Stimulated activated CD4-positive, alpha-beta T cell treated with anti-CD3 and anti-CD28 coated beads, TNF-alpha, amount 100 ng/mL, for 4 hours (primary cell): ENCODE measurements around the gene NCBP3.
"Not testable (repeated sequence)": the region's sequence is repeated elsewhere in the genome, so short reads cannot be mapped to it uniquely, and the experiment has no call there.

Source experiments
- DNase-seq, 3 experiments: peaks; one replicate each; pipeline ENCODE4 v3.0.0-alpha.2; 2020; ENCODE audit warnings: low read depth in 3 of 3

NCBP3 gene

GRCh38 chr17:3793258-3793657 is 52.8 kb downstream of the NCBP3 start:
- not testable (repeated sequence) for DNase-seq

GRCh38 chr17:3792481-3792880 is 53.6 kb downstream of the NCBP3 start:
- DNase-seq, result no peak

GRCh38 chr17:3788200-3788599 is 57.8 kb downstream of the NCBP3 start:
- no peak for DNase-seq

- not testable (repeated sequence) for DNase-seq
Observed at GRCh38 chr17:3785323-3785722, 60.7 kb downstream of the NCBP3 start.

GRCh38 chr17:3782751-3783150 is 63.3 kb downstream of the NCBP3 start:
- no peak for DNase-seq

- DNase-seq, result no peak
Observed at GRCh38 chr17:3780986-3781385, 65.1 kb downstream of the NCBP3 start.

GRCh38 chr17:3777366-3778120 is 68.5 kb downstream of the NCBP3 start:
- no peak for DNase-seq

GRCh38 chr17:3773966-3774365 is 72.1 kb downstream of the NCBP3 start:
- no peak for DNase-seq

GRCh38 chr17:3773511-3773910 is 72.5 kb downstream of the NCBP3 start:
- DNase-seq, result no peak

- no peak for DNase-seq
Observed at GRCh38 chr17:3772764-3773163, 73.3 kb downstream of the NCBP3 start.

- DNase-seq, result no peak
Observed at GRCh38 chr17:3771140-3771539, 74.9 kb downstream of the NCBP3 start.

- DNase-seq, result no peak
Observed at GRCh38 chr17:3770466-3770865, 75.6 kb downstream of the NCBP3 start.

GRCh38 chr17:3768769-3769168 is 77.3 kb downstream of the NCBP3 start:
- DNase-seq, result no peak

GRCh38 chr17:3768341-3768740 is 77.7 kb downstream of the NCBP3 start:
- no peak for DNase-seq

GRCh38 chr17:3766779-3767178 is 79.3 kb downstream of the NCBP3 start:
- DNase-seq, result no peak

GRCh38 chr17:3765981-3766380 is 80.1 kb downstream of the NCBP3 start:
- DNase-seq, result no peak

- no peak for DNase-seq
Observed at GRCh38 chr17:3763777-3764170, 82.3 kb downstream of the NCBP3 start.

- DNase-seq, result no peak
Observed at GRCh38 chr17:3762922-3763776, 82.9 kb downstream of the NCBP3 start.

- no peak for DNase-seq
Observed at GRCh38 chr17:3761918-3762380, 84.1 kb downstream of the NCBP3 start.

GRCh38 chr17:3761036-3761917 is 84.8 kb downstream of the NCBP3 start:
- DNase-seq, result no peak

GRCh38 chr17:3759597-3760216 is 86.3 kb downstream of the NCBP3 start:
- DNase-seq, result no peak
